WTC11 (cell line): ENCODE data around the gene SIK2. TPM values are rescaled to one million over a fixed set of nuclear protein-coding genes. Genes with fewer than 3 reads are reported as not detected.

Experiments used
- ATAC-seq: fragments of 200-7000 bp; cut with Tn5 transposase; 2 replicates; pipeline ENCODE4 v1.10.0; 2021; ENCODE audit warnings: mild to moderate bottlenecking, moderate library complexity
- CTCF ChIA-PET: fragments of 300-600 bp; sonication (Branson Sonifier 250); formaldehyde crosslinking; loops from one replicate; lab custom pipeline; 2021; ENCODE audit warnings: antibody characterized with exemption; lab: Charles Lee
- POLR2A ChIA-PET: fragments of 350-600 bp; sonication (Branson Sonifier 250); formaldehyde crosslinking; loops from one replicate; lab custom pipeline; 2021; ENCODE audit warnings: antibody characterized with exemption; lab: Charles Lee
- DNase-seq: peaks from one replicate; pipeline ENCODE4 v3.0.0; 2021; ENCODE audit warnings: low spot score
- H3K27ac Mint-ChIP-seq: 2 replicates; pipeline ENCODE4 v1.8.0; 2021; ENCODE audit warnings: mixed read lengths
- H3K27me3 Mint-ChIP-seq: 2 replicates; pipeline ENCODE4 v1.8.0; 2021; ENCODE audit warnings: low read depth, mild to moderate bottlenecking, moderate library complexity, mixed read lengths
- H3K36me3 Mint-ChIP-seq: 2 replicates; pipeline ENCODE4 v1.8.0; 2021; ENCODE audit warnings: mixed read lengths
- H3K4me1 Mint-ChIP-seq: 2 replicates; pipeline ENCODE4 v1.8.0; 2022; ENCODE audit warnings: mixed read lengths
- H3K4me3 Mint-ChIP-seq: 2 replicates; pipeline ENCODE4 v1.8.0; 2021; ENCODE audit warnings: mild to moderate bottlenecking, moderate library complexity, mixed read lengths
- H3K9me3 Mint-ChIP-seq: 2 replicates; pipeline ENCODE4 v1.8.0; 2021; ENCODE audit warnings: mixed read lengths
- ATF1 ChIP-seq: sonication (generic); formaldehyde crosslinking; IDR thresholded peaks from 2 replicates; pipeline ENCODE4 v1.8.1; 2023; ENCODE audit warnings: mild to moderate bottlenecking, moderate library complexity, missing genetic modification reagents
- FOXJ3 ChIP-seq: sonication (generic); formaldehyde crosslinking; IDR thresholded peaks from 2 replicates; pipeline ENCODE4 v1.9.0; 2021; ENCODE audit warnings: missing genetic modification reagents, mild to moderate bottlenecking, borderline replicate concordance
- FOXP1 ChIP-seq: sonication (generic); formaldehyde crosslinking; IDR thresholded peaks from 2 replicates; pipeline ENCODE4 v1.8.0; 2022; ENCODE audit warnings: missing genetic modification reagents, mild to moderate bottlenecking, moderate library complexity, borderline replicate concordance
- GRHL2 ChIP-seq: fragments of 250-450 bp; sonication (Bioruptor Pico); IDR thresholded peaks from 2 replicates; pipeline ENCODE4 v1.8.0; 2022; ENCODE audit warnings: mild to moderate bottlenecking, moderate library complexity; ENCODE audit not compliant: insufficient replicate concordance, severe bottlenecking
- GTF2I ChIP-seq: fragments of 250-450 bp; sonication (Bioruptor Pico); conservative IDR thresholded peaks from 2 replicates; pipeline ENCODE4 v1.4.0; 2021; ENCODE audit warnings: mild to moderate bottlenecking
- IRF2 ChIP-seq: sonication (generic); formaldehyde crosslinking; IDR thresholded peaks from 2 replicates; pipeline ENCODE4 v1.8.0; 2022; ENCODE audit warnings: low read depth, missing genetic modification reagents, borderline replicate concordance
- JAZF1 ChIP-seq: fragments of 250-450 bp; sonication (Bioruptor Pico); IDR thresholded peaks from 2 replicates; pipeline ENCODE4 v1.9.0; 2021; ENCODE audit warnings: moderate library complexity, mild to moderate bottlenecking, inconsistent platforms
- KAT7 ChIP-seq: sonication (generic); formaldehyde crosslinking; IDR thresholded peaks from 2 replicates; pipeline ENCODE4 v1.8.1; 2023; ENCODE audit warnings: missing genetic modification reagents, mild to moderate bottlenecking, borderline replicate concordance
- MXD4 ChIP-seq: fragments of 250-450 bp; sonication (Bioruptor Pico); IDR thresholded peaks from 2 replicates; pipeline ENCODE4 v1.8.0; 2021; ENCODE audit warnings: mild to moderate bottlenecking, moderate library complexity, borderline replicate concordance
- NFATC4 ChIP-seq: fragments of 250-450 bp; sonication (Bioruptor Pico); IDR thresholded peaks from 2 replicates; pipeline ENCODE4 v1.9.0; 2021; ENCODE audit warnings: mild to moderate bottlenecking
- NFE2L1 ChIP-seq: sonication (generic); formaldehyde crosslinking; IDR thresholded peaks from 2 replicates; pipeline ENCODE4 v1.8.1; 2023; ENCODE audit warnings: missing genetic modification reagents
- NFYB ChIP-seq: sonication (generic); formaldehyde crosslinking; conservative IDR thresholded peaks from 2 replicates; pipeline ENCODE4 v1.8.0; 2022; ENCODE audit warnings: low read depth, missing genetic modification reagents
- NR2C2 ChIP-seq: sonication (generic); formaldehyde crosslinking; IDR thresholded peaks from 2 replicates; pipeline ENCODE4 v1.8.0; 2022; ENCODE audit warnings: mild to moderate bottlenecking, missing genetic modification reagents
- NR3C1 ChIP-seq: sonication (generic); formaldehyde crosslinking; conservative IDR thresholded peaks from 2 replicates; pipeline ENCODE4 v1.8.1; 2023; ENCODE audit warnings: low read depth, mild to moderate bottlenecking, missing genetic modification reagents
- SMAD4 ChIP-seq: sonication (generic); formaldehyde crosslinking; IDR thresholded peaks from 2 replicates; pipeline ENCODE4 v1.8.0; 2022; ENCODE audit warnings: mild to moderate bottlenecking, missing genetic modification reagents
- SP1 ChIP-seq: sonication (generic); formaldehyde crosslinking; conservative IDR thresholded peaks from 2 replicates; pipeline ENCODE4 v1.8.1; 2022; ENCODE audit warnings: missing genetic modification reagents
- TEAD1 ChIP-seq: sonication (generic); formaldehyde crosslinking; IDR thresholded peaks from 2 replicates; pipeline ENCODE4 v1.8.0; 2022; ENCODE audit warnings: mild to moderate bottlenecking, missing genetic modification reagents
- TEAD4 ChIP-seq: sonication (generic); formaldehyde crosslinking; IDR thresholded peaks from 2 replicates; pipeline ENCODE4 v1.8.0; 2022; ENCODE audit warnings: mild to moderate bottlenecking, missing genetic modification reagents
- ZBTB21 ChIP-seq: sonication (generic); formaldehyde crosslinking; IDR thresholded peaks from 2 replicates; pipeline ENCODE4 v1.8.1; 2023; ENCODE audit warnings: mild to moderate bottlenecking, missing genetic modification reagents, borderline replicate concordance
- ZNF138 ChIP-seq: sonication (generic); formaldehyde crosslinking; conservative IDR thresholded peaks from 2 replicates; pipeline ENCODE4 v1.8.1; 2022; ENCODE audit warnings: mild to moderate bottlenecking, moderate library complexity, missing genetic modification reagents
- ZNF317 ChIP-seq: sonication (generic); formaldehyde crosslinking; IDR thresholded peaks from 2 replicates; pipeline ENCODE4 v1.8.1; 2023; ENCODE audit warnings: low read depth, mild to moderate bottlenecking, moderate library complexity, missing genetic modification reagents, borderline replicate concordance
- total RNA-seq: library from RNA; stranded (reverse); gene quantifications from 3 replicates; pipeline ENCODE4 v1.2.3, GENCODE V29; 2021
- TF ChIP-seq, protein P1 (sequence below): fragments of 250-450 bp; sonication (Bioruptor Pico); IDR thresholded peaks from 2 replicates; pipeline ENCODE4 v1.9.0; 2021; ENCODE audit warnings: mild to moderate bottlenecking
- TF ChIP-seq, protein P2 (sequence below): fragments of 250-450 bp; sonication (Bioruptor Pico); IDR thresholded peaks from 2 replicates; pipeline ENCODE4 v1.9.0; 2021; ENCODE audit warnings: moderate library complexity, mild to moderate bottlenecking, inconsistent platforms, borderline replicate concordance
- TF ChIP-seq, protein P3 (sequence below): sonication (generic); formaldehyde crosslinking; IDR thresholded peaks from 2 replicates; pipeline ENCODE4 v1.8.1; 2023; ENCODE audit warnings: mild to moderate bottlenecking, missing genetic modification reagents
- TF ChIP-seq, protein P4 (sequence below): sonication (generic); formaldehyde crosslinking; IDR thresholded peaks from 2 replicates; pipeline ENCODE4 v1.8.1; 2022; ENCODE audit warnings: mild to moderate bottlenecking, missing genetic modification reagents, moderate library complexity, borderline replicate concordance
- TF ChIP-seq, protein P5 (sequence below): sonication (generic); formaldehyde crosslinking; IDR thresholded peaks from 2 replicates; pipeline ENCODE4 v1.8.0; 2022; ENCODE audit warnings: mild to moderate bottlenecking, missing genetic modification reagents
- TF ChIP-seq, protein P6 (sequence below): fragments of 200-600 bp; IDR thresholded peaks from 2 replicates; pipeline ENCODE4 v1.8.0; 2022; ENCODE audit warnings: antibody characterized with exemption

Gene SIK2
- total RNA-seq, 1 experiment from 2014 or later, result 7.2 TPM

DNA sequence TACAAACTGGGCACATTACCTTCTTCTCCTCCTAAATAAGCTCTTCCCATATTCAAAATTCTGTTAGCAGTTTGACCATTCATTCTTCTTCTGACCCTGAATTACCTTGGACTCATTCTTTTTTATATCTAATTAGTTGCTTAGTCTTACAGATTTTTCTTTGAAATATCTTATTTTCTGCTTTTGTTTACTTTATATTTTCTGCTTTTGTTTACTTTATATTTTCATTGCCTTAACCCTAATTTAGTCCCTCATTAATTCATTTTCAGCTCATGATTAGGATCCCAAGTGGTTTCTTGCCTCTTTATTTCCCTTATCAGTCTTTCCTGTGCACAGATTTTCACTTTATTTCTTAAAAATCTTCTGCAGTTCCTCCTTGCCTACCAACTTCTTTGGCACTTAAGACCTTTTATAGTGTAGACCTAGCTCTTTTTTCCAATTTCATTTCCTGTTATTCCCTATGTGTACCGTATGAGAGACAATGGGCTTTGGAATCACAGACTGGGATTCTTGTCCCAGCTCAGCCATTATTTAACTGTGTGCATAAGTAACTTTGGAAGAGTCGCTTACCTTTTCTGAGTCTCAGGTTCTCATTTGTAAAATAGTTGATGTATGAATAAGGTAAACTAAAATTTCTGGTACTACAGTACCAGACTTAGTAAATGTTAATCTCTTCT, 39.2 kb downstream of the SIK2 start:
- ChIA-PET CTCF (interaction anchor here (1.4 kb wide), 1 partner anchor 37 kb away, joined by 6 read pairs; no protein-coding TSS in a partner anchor), POLR2A (no interaction called here)
- no peaks in the 10 kb centered on the region for H3K36me3 Mint-ChIP-seq
- peaks cover 41% of the 10 kb centered on the region for H3K4me1 Mint-ChIP-seq
- DNase-seq (no peak), ATAC-seq (no peak)
- no peak overlapping the region for H3K4me3 Mint-ChIP-seq
- no peaks in the 10 kb centered on the region for H3K9me3 Mint-ChIP-seq
- peak overlapping the region; percentile 42; the same call in 1 of the 2 replicates for H3K27ac Mint-ChIP-seq
- no peaks in the 10 kb centered on the region for H3K27me3 Mint-ChIP-seq
- TF ChIP-seq, protein P1, sequence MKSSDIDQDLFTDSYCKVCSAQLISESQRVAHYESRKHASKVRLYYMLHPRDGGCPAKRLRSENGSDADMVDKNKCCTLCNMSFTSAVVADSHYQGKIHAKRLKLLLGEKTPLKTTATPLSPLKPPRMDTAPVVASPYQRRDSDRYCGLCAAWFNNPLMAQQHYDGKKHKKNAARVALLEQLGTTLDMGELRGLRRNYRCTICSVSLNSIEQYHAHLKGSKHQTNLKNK, result no peak
- no peak for TF ChIP-seq TEAD4 (CRISPR knock-in tag)
- TF ChIP-seq ATF1 (CRISPR knock-in tag), result no peak
- TF ChIP-seq NFE2L1 (CRISPR knock-in tag), result no peak
- no peak for TF ChIP-seq GTF2I (CRISPR knock-in tag)
- TF ChIP-seq, protein P2, sequence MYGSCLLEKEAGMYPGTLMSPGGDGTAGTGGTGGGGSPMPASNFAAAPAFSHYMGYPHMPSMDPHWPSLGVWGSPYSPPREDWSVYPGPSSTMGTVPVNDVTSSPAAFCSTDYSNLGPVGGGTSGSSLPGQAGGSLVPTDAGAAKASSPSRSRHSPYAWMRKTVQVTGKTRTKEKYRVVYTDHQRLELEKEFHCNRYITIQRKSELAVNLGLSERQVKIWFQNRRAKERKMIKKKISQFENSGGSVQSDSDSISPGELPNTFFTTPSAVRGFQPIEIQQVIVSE (CRISPR knock-in tag), result no peak
- TF ChIP-seq NR2C2 (CRISPR knock-in tag), result no peak
- TF ChIP-seq GRHL2 (CRISPR knock-in tag), result no peak
- TF ChIP-seq NR3C1 (CRISPR knock-in tag), result no peak
- TF ChIP-seq, protein P3, sequence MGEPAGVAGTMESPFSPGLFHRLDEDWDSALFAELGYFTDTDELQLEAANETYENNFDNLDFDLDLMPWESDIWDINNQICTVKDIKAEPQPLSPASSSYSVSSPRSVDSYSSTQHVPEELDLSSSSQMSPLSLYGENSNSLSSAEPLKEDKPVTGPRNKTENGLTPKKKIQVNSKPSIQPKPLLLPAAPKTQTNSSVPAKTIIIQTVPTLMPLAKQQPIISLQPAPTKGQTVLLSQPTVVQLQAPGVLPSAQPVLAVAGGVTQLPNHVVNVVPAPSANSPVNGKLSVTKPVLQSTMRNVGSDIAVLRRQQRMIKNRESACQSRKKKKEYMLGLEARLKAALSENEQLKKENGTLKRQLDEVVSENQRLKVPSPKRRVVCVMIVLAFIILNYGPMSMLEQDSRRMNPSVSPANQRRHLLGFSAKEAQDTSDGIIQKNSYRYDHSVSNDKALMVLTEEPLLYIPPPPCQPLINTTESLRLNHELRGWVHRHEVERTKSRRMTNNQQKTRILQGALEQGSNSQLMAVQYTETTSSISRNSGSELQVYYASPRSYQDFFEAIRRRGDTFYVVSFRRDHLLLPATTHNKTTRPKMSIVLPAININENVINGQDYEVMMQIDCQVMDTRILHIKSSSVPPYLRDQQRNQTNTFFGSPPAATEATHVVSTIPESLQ (CRISPR knock-in tag), result no peak
- TF ChIP-seq, all 79 proteins: peak for 0

DNA sequence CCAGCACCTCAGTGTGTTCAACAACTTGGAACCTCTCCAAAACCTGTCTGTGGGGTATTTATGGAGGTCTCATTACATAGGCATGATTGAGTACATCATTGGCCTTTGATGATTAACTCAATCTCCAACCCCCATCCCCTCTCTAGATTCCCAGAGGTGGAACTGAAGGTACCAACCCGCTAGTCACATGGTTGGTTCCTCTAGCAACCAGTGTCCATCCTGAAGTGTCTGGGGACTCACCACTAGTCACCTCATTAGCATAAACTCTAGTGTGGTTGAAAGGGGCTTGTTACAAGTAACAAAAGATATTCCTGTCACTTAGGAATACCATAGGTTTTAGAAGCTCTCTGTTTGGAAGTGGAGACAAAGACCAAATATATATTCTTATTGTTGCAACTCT, 40.3 kb downstream of the SIK2 start:
- CTCF ChIA-PET, result no interaction called here
- H3K36me3 Mint-ChIP-seq, result no peaks in the 10 kb centered on the region
- no peaks in the 10 kb centered on the region for H3K27me3 Mint-ChIP-seq
- no peak overlapping the region for H3K27ac Mint-ChIP-seq
- no peak for TF ChIP-seq KAT7 (CRISPR knock-in tag)
- no peak for TF ChIP-seq ZBTB21 (CRISPR knock-in tag)
- TF ChIP-seq, protein P4, sequence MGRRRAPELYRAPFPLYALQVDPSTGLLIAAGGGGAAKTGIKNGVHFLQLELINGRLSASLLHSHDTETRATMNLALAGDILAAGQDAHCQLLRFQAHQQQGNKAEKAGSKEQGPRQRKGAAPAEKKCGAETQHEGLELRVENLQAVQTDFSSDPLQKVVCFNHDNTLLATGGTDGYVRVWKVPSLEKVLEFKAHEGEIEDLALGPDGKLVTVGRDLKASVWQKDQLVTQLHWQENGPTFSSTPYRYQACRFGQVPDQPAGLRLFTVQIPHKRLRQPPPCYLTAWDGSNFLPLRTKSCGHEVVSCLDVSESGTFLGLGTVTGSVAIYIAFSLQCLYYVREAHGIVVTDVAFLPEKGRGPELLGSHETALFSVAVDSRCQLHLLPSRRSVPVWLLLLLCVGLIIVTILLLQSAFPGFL (CRISPR knock-in tag), result no peak
- TF ChIP-seq SMAD4 (CRISPR knock-in tag), result no peak
- no peak for TF ChIP-seq JAZF1 (CRISPR knock-in tag)
- TF ChIP-seq SP1 (CRISPR knock-in tag), result no peak
- no peak for TF ChIP-seq MXD4 (CRISPR knock-in tag)
- TF ChIP-seq TEAD1 (CRISPR knock-in tag), result no peak
- TF ChIP-seq, protein P5, sequence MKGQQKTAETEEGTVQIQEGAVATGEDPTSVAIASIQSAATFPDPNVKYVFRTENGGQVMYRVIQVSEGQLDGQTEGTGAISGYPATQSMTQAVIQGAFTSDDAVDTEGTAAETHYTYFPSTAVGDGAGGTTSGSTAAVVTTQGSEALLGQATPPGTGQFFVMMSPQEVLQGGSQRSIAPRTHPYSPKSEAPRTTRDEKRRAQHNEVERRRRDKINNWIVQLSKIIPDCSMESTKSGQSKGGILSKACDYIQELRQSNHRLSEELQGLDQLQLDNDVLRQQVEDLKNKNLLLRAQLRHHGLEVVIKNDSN (CRISPR knock-in tag), result no peak
- no peak for TF ChIP-seq FOXP1
- TF ChIP-seq NFATC4 (CRISPR knock-in tag), result no peak
- no peak for TF ChIP-seq ZNF138 (CRISPR knock-in tag)
- TF ChIP-seq TEAD4 (CRISPR knock-in tag), result no peak
- no peak for TF ChIP-seq ZNF317 (CRISPR knock-in tag)
- TF ChIP-seq NR3C1 (CRISPR knock-in tag), result no peak
- no peak for TF ChIP-seq IRF2 (CRISPR knock-in tag)
- TF ChIP-seq, protein P6, sequence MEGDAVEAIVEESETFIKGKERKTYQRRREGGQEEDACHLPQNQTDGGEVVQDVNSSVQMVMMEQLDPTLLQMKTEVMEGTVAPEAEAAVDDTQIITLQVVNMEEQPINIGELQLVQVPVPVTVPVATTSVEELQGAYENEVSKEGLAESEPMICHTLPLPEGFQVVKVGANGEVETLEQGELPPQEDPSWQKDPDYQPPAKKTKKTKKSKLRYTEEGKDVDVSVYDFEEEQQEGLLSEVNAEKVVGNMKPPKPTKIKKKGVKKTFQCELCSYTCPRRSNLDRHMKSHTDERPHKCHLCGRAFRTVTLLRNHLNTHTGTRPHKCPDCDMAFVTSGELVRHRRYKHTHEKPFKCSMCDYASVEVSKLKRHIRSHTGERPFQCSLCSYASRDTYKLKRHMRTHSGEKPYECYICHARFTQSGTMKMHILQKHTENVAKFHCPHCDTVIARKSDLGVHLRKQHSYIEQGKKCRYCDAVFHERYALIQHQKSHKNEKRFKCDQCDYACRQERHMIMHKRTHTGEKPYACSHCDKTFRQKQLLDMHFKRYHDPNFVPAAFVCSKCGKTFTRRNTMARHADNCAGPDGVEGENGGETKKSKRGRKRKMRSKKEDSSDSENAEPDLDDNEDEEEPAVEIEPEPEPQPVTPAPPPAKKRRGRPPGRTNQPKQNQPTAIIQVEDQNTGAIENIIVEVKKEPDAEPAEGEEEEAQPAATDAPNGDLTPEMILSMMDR, result no peak
- no peak for TF ChIP-seq NFYB (CRISPR knock-in tag)
- no peak for TF ChIP-seq FOXJ3 (CRISPR knock-in tag)
- ATAC-seq, result no peak
- peaks cover 41% of the 10 kb centered on the region for H3K4me1 Mint-ChIP-seq
- DNase-seq, result no peak
- POLR2A ChIA-PET, result no interaction called here
- H3K9me3 Mint-ChIP-seq, result no peaks in the 10 kb centered on the region
- H3K4me3 Mint-ChIP-seq, result no peak overlapping the region
